Lung microvascular endothelial cell (primary cell): ENCODE data around the gene TEAD3. TPM values are rescaled to one million over a fixed set of nuclear protein-coding genes. Genes with fewer than 3 reads are reported as not detected.

Source experiments
- total RNA-seq: library from RNA; depleted of rRNA; stranded (reverse); fragments of >200 nt; gene quantifications from 2 replicates; pipeline ENCODE4 v1.2.1, GENCODE V29; 2014

Gene TEAD3
- total RNA-seq, 1 donor from 2014 or later, result 0.20 TPM

Other genes starting within 250 kb of the TEAD3 start
- gene ZNF76, start 237.3 kb downstream of the TEAD3 start, total RNA-seq, result 15.9 and 21.0 TPM in 2 replicates
- 0.20 and 0.65 TPM in 2 replicates for gene DEF6, start 199.3 kb downstream of the TEAD3 start, total RNA-seq
- gene PPARD, start 154.5 kb downstream of the TEAD3 start, total RNA-seq, result 5.4 and 9.5 TPM in 2 replicates
- 8.7 and 12.7 TPM in 2 replicates for gene FANCE, start 44.7 kb downstream of the TEAD3 start, total RNA-seq
- 1,551 and 1,794 TPM in 2 replicates for gene RPL10A, start 28.7 kb downstream of the TEAD3 start, total RNA-seq
- not detected in 2 replicates for gene TULP1, start 15.8 kb upstream of the TEAD3 start, total RNA-seq
- gene FKBP5, start 191.8 kb upstream of the TEAD3 start, total RNA-seq, result 37.3 and 40.1 TPM in 2 replicates
- 0.22 and 0.40 TPM in 2 replicates for gene ARMC12, start 240.0 kb upstream of the TEAD3 start, total RNA-seq